Left ventricle myocardium inferior (tissue), 1 donor: Measurements from ENCODE around the gene DROSHA. TPM values are rescaled to one million over a fixed set of nuclear protein-coding genes. Genes with fewer than 3 reads are reported as not detected.

Experiments used
- DNase-seq: peaks from one replicate; pipeline ENCODE4 v3.0.0-alpha.2; 2020
- H3K27ac ChIP-seq: fragments of 200-600 bp; replicated peaks from 2 replicates; pipeline ENCODE4 v1.8.0; 2021
- H3K27me3 ChIP-seq: fragments of 200-600 bp; 2 replicates; pipeline ENCODE4 v1.8.0; 2021; ENCODE audit warnings: low read depth
- H3K36me3 ChIP-seq: fragments of 200-600 bp; 2 replicates; pipeline ENCODE4 v1.8.0; 2021
- H3K4me1 ChIP-seq: fragments of 200-600 bp; 2 replicates; pipeline ENCODE4 v1.8.0; 2021
- H3K4me3 ChIP-seq: fragments of 200-600 bp; 2 replicates; pipeline ENCODE4 v1.8.0; 2021; ENCODE audit warnings: mild to moderate bottlenecking, moderate library complexity
- H3K9me3 ChIP-seq: fragments of 200-600 bp; replicated peaks from 2 replicates; pipeline ENCODE4 v1.8.0; 2021
- CTCF ChIP-seq: fragments of 200-600 bp; IDR thresholded peaks from 2 replicates; pipeline ENCODE4 v1.8.0; 2021; ENCODE audit warnings: antibody characterized with exemption, mild to moderate bottlenecking, borderline replicate concordance
- intact Hi-C: fragments of 100-400 bp; cut with micrococcal nuclease; formaldehyde crosslinking; loops from one replicate; pipeline ENCODE4 v1.11.0; 2022
- total RNA-seq: library from RNA; stranded (reverse); fragmentation: NEBNext Ultra II Directional; extraction: Animal tissue kit (Norgen Biotek cat#: 25700); gene quantifications from one replicate; pipeline ENCODE4 v1.2.1, GENCODE V29; 2021
- donor health status: DM: no; HTN: yes; CAD: no; lungs with severe emphysema.

The DROSHA gene
- total RNA-seq, 1 donor from 2014 or later = 36.5 TPM

GRCh38 chr5:31523041-31523440, 8.9 kb downstream of the DROSHA start:
- H3K27me3 ChIP-seq = no peaks in the 10 kb centered on the region
- no peaks in the 10 kb centered on the region for H3K4me1 ChIP-seq
- no peak overlapping the region for H3K4me3 ChIP-seq
- intact Hi-C loops = no loop called here
- no peak for DNase-seq
- no peak for TF ChIP-seq CTCF
- peaks cover 81% of the 10 kb centered on the region for H3K36me3 ChIP-seq
- no peak overlapping the region for H3K27ac ChIP-seq
- no peaks in the 10 kb centered on the region for H3K9me3 ChIP-seq

- Histone ChIP-seq H3K4me3 (no peak overlapping the region), H3K4me1 (no peaks in the 10 kb centered on the region), H3K27ac (no peak overlapping the region), H3K9me3 (no peaks in the 10 kb centered on the region), H3K36me3 (peaks cover 68% of the 10 kb centered on the region), H3K27me3 (no peaks in the 10 kb centered on the region)
- no peak for DNase-seq
- intact Hi-C loops = no loop called here
- TF ChIP-seq CTCF = no peak
Observed at GRCh38 chr5:31516802-31517201, 15.1 kb downstream of the DROSHA start.

GRCh38 chr5:31511305-31511704, 20.6 kb downstream of the DROSHA start:
- Histone ChIP-seq H3K4me1 (no peaks in the 10 kb centered on the region), H3K9me3 (no peaks in the 10 kb centered on the region), H3K27ac (no peak overlapping the region), H3K4me3 (no peak overlapping the region), H3K36me3 (peaks cover 92% of the 10 kb centered on the region), H3K27me3 (no peaks in the 10 kb centered on the region)
- TF ChIP-seq CTCF = no peak
- intact Hi-C loops = no loop called here
- DNase-seq = no peak

- intact Hi-C loops = no loop called here
- H3K4me3 ChIP-seq = no peak overlapping the region
- DNase-seq = no peak
- no peaks in the 10 kb centered on the region for H3K4me1 ChIP-seq
- H3K27me3 ChIP-seq = no peaks in the 10 kb centered on the region
- H3K36me3 ChIP-seq = peaks cover 96% of the 10 kb centered on the region
- H3K27ac ChIP-seq = no peak overlapping the region
- TF ChIP-seq CTCF = no peak
- H3K9me3 ChIP-seq = no peaks in the 10 kb centered on the region
Observed at GRCh38 chr5:31504529-31504928, 27.4 kb downstream of the DROSHA start.

- TF ChIP-seq CTCF = no peak
- no peak for DNase-seq
- Histone ChIP-seq H3K27ac (no peak overlapping the region), H3K27me3 (no peaks in the 10 kb centered on the region), H3K9me3 (no peaks in the 10 kb centered on the region), H3K4me1 (no peaks in the 10 kb centered on the region), H3K36me3 (peaks cover 96% of the 10 kb centered on the region), H3K4me3 (no peak overlapping the region)
- intact Hi-C loops = no loop called here
Observed at GRCh38 chr5:31502506-31502905, 29.4 kb downstream of the DROSHA start.

- no peak for TF ChIP-seq CTCF
- intact Hi-C loops = no loop called here
- peaks cover 99% of the 10 kb centered on the region for H3K36me3 ChIP-seq
Observed at GRCh38 chr5:31500256-31500655, 31.6 kb downstream of the DROSHA start.

More at GRCh38 chr5:31500256-31500655, 31.6 kb downstream of the DROSHA start:
- no peaks in the 10 kb centered on the region for H3K9me3 ChIP-seq
- H3K4me1 ChIP-seq = no peaks in the 10 kb centered on the region
- H3K4me3 ChIP-seq = no peak overlapping the region
- H3K27me3 ChIP-seq = no peaks in the 10 kb centered on the region
- no peak overlapping the region for H3K27ac ChIP-seq
- DNase-seq = no peak
